Measurements from ENCODE around the gene TEF.

GRCh38 chr22:41406410-41406809 lies 24.7 kb downstream of the TEF start:
- TF ChIP-seq ZNF565 (CRISPR knock-in tag; conservative IDR thresholded peaks at IDR 0.05; ENCODE audit: low read depth) (no peak), TOX (CRISPR knock-in tag; IDR thresholded peaks at IDR 0.05; ENCODE audit: borderline replicate concordance) (no peak), ZFP30 (CRISPR knock-in tag; IDR thresholded peaks at IDR 0.05) (no peak), ZFP3 (CRISPR knock-in tag; IDR thresholded peaks at IDR 0.05) (no peak), CSDC2 (CRISPR knock-in tag; IDR thresholded peaks at IDR 0.05) (no peak), ARNTL (CRISPR knock-in tag; IDR thresholded peaks at IDR 0.05; ENCODE audit: borderline replicate concordance, low read depth) (no peak), CREB5 (CRISPR knock-in tag; IDR thresholded peaks at IDR 0.05; ENCODE audit: low read depth) (no peak), OSR1 (CRISPR knock-in tag; IDR thresholded peaks at IDR 0.05) (no peak), ZNF70 (CRISPR knock-in tag; IDR thresholded peaks at IDR 0.05) (no peak), PATZ1 (CRISPR knock-in tag; IDR thresholded peaks at IDR 0.05; ENCODE audit: borderline replicate concordance) (no peak), SNAI2 (CRISPR knock-in tag; IDR thresholded peaks at IDR 0.05) (no peak)

Data from SK-N-SH treated with all-trans-retinoic acid at 6 μM for 48 hours (cell line).